ENCODE results near the gene PIN4. TPM values are rescaled to one million over a fixed set of nuclear protein-coding genes. Genes with fewer than 3 reads are reported as not detected.

PIN4 gene
- total and polyA plus RNA-seq, 2 of the 8 experiments (the other 6 are each of a cell fraction or from before 2014, with no cell fraction given): 4.8 to 9.4 TPM

- Histone ChIP-seq H3K4me3 (ENCODE audit: extremely low read depth in 1 of 4, insufficient read depth in 2 of 4, low read depth in 3 of 4, low read length in 4 of 4) (no peak overlapping the region), H3K36me3 (ENCODE audit: control insufficient read depth in 2 of 4, insufficient read depth in 4 of 4, low read length in 3 of 4) (no peaks in the 10 kb centered on the region), H2AFZ (ENCODE audit: low read length) (no peak overlapping the region), H3K9me3 (ENCODE audit: insufficient read depth in 2 of 2, low read depth in 1 of 2, low read length in 1 of 2) (no peaks in the 10 kb centered on the region), H3K14ac (ENCODE audit: insufficient read length) (no peak overlapping the region), H2BK15ac (ENCODE audit: low read length) (no peak overlapping the region), H2BK5ac (ENCODE audit: low read depth, low read length) (no peak overlapping the region), H3K79me1 (ENCODE audit: low read depth, low read length) (no peaks in the 10 kb centered on the region), H4K91ac (replicated peaks; ENCODE audit: insufficient read length, low read length) (no peak overlapping the region), H4K20me1 (replicated peaks in 1 of 2; ENCODE audit: control insufficient read depth in 1 of 2, insufficient read depth in 2 of 2, low read length in 2 of 2) (no peaks in the 10 kb centered on the region), H3K56ac (replicated peaks; ENCODE audit: insufficient read length, low read depth, low read length) (no peak overlapping the region), H3K27me3 (replicated peaks in 1 of 4; ENCODE audit: control insufficient read depth in 3 of 4, extremely low read depth in 1 of 4, insufficient read depth in 3 of 4, low read length in 3 of 4) (no peaks in the 10 kb centered on the region), H2AK5ac (ENCODE audit: low read depth, low read length) (no peak overlapping the region), H3K23me2 (ENCODE audit: low read depth, low read length) (no peaks in the 10 kb centered on the region; the same call in 1 of the 2 replicates), H2BK120ac (replicated peaks; ENCODE audit: low read depth, low read length) (no peak overlapping the region), H3K23ac (ENCODE audit: insufficient read length) (no peak overlapping the region), H4K5ac (ENCODE audit: insufficient read length, low read depth, low read length) (no peak overlapping the region), H2BK12ac (ENCODE audit: low read depth, low read length) (no peak overlapping the region), H3K4me1 (replicated peaks in 1 of 4; ENCODE audit: control insufficient read depth in 3 of 4, insufficient read depth in 4 of 4, low read length in 3 of 4) (no peaks in the 10 kb centered on the region), H3K79me2 (ENCODE audit: control insufficient read depth in 1 of 2, insufficient read depth in 2 of 2, low read length in 2 of 2) (no peaks in the 10 kb centered on the region), H3K4me2 (ENCODE audit: insufficient read depth in 1 of 2, low read depth in 2 of 2, low read length in 2 of 2) (no peak overlapping the region), H2BK20ac (ENCODE audit: low read length) (no peak overlapping the region), H3K27ac (ENCODE audit: low read depth, low read length) (no peak overlapping the region), H4K8ac (ENCODE audit: extremely low read depth, insufficient read depth, low read length) (no peak overlapping the region), H3K18ac (ENCODE audit: extremely low read depth, low read length) (no peak overlapping the region), H3K4ac (replicated peaks; ENCODE audit: insufficient read length, low read depth, low read length) (no peak overlapping the region), H3K9ac (replicated peaks in 1 of 4; ENCODE audit: extremely low read depth in 1 of 4, low read depth in 3 of 4, low read length in 3 of 4) (no peak overlapping the region)
- DNase-seq (ENCODE audit: low read depth in 1 of 2, low spot score in 2 of 2) (no peak), FAIRE-seq (no peak)
- POLR2A ChIA-PET (ENCODE audit: partially characterized antibody): no interaction called here
- TF ChIP-seq CBX5 (IDR thresholded peaks at IDR 0.05; ENCODE audit: low read depth, low read length): no peak
- TF ChIP-seq RAD21 (IDR thresholded peaks at IDR 0.05 in 1 of 2, conservative IDR thresholded peaks at IDR 0.05 in 1 of 2; ENCODE audit: low read depth in 2 of 2, low read length in 2 of 2): no peak
- no peak for TF ChIP-seq RFX5 (IDR thresholded peaks at IDR 0.05; ENCODE audit: borderline replicate concordance, low read depth, low read length)
- no peak for TF ChIP-seq ATF2 (IDR thresholded peaks at IDR 0.05; ENCODE audit: low read length)
- TF ChIP-seq KDM4A (IDR thresholded peaks at IDR 0.05; ENCODE audit: low read depth, low read length, severe bottlenecking): no peak
- no peak for TF ChIP-seq EGR1 (IDR thresholded peaks at IDR 0.05; ENCODE audit: borderline replicate concordance, low read depth, low read length)
- CTCF ChIA-PET (ENCODE audit: partially characterized antibody): no interaction called here
- 44% methylated on average over 2 of the region's 2 CpGs; no CpG with 5 or more reads in 1 of the 2 experiments for WGBS, 2 experiments (ENCODE audit: extremely low coverage in 1 of 2, insufficient coverage in 1 of 2, insufficient read length in 1 of 2, insufficient replicate concordance in 2 of 2, low coverage in 1 of 2, low lambda C conversion rate in 2 of 2, missing lambda C conversion rate in 1 of 2)
Observed at GRCh38 chrX:72145181-72145580, 36.4 kb upstream of the PIN4 start.

All from H1 (cell line).